ENCODE results near the gene CIDEB. TPM values are rescaled to one million over a fixed set of nuclear protein-coding genes. Genes with fewer than 3 reads are reported as not detected.

CIDEB gene
- total RNA-seq, 1 donor from 2014 or later, result 16.4 TPM

- Histone ChIP-seq H3K4me1 (peaks cover 70% of the 10 kb centered on the region), H3K27me3 (ENCODE audit: low read depth) (no peaks in the 10 kb centered on the region), H3K9me3 (no peaks in the 10 kb centered on the region), H3K27ac (peak overlapping the region; percentile 92), H3K36me3 (no peaks in the 10 kb centered on the region), H3K4me3 (peak overlapping the region; percentile 19)
- no peak for DNase-seq
- intact Hi-C loops (cut with DNase I), result no loop called here
- ATAC-seq, result no peak
- no peak for TF ChIP-seq CTCF (IDR thresholded peaks at IDR 0.05)
Observed at GRCh38 chr14:24315243-24315806, 7.5 kb upstream of the CIDEB start.

DNA sequence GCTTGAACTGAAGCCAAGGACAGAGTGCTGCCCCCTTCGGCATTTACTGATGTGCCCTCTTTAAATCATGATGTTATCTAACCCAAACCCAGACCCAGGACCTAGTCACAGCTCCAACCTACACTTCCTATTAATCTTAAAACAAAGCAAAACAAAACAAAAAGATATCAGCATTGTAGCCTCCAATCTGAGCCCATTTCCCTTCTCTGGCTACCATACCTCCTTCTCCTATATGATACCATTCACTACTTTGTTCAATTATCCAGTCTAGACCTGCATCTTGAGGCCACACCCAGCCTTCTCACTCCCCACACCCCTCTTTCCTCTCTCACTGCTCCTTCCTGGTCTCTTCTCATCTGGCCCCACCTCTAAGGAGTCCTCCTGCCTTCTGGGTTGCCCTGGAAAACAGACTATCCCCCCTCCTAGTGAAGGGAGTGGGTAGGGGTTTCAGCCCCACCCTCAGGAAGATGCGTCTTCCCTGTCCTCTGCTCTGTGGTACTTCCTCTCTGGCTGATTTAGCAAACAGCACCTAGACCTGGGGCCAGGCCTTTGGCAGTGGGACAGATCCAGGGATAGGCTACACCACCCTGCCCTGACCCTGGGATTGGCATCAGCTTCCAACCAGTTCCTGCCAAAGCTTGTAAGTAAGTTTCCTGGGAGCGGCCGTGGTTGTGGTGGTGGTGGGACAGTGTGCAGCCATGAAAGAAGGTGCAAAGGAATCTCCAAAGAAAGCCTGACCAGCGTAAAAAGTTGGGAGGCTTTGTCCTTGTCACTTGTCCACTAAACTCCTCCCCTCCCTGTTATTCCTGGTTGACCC, 6.8 kb upstream of the CIDEB start:
- Histone ChIP-seq H3K9me3 (no peaks in the 10 kb centered on the region), H3K27me3 (ENCODE audit: low read depth) (no peaks in the 10 kb centered on the region), H3K4me3 (no peak overlapping the region), H3K27ac (peak overlapping the region; percentile 92), H3K36me3 (no peaks in the 10 kb centered on the region), H3K4me1 (peaks cover 77% of the 10 kb centered on the region)
- no peak for TF ChIP-seq CTCF (IDR thresholded peaks at IDR 0.05)
- DNase-seq, result peak; percentile 53
- intact Hi-C loops (cut with DNase I), result no loop called here
- ATAC-seq, result no peak

DNA sequence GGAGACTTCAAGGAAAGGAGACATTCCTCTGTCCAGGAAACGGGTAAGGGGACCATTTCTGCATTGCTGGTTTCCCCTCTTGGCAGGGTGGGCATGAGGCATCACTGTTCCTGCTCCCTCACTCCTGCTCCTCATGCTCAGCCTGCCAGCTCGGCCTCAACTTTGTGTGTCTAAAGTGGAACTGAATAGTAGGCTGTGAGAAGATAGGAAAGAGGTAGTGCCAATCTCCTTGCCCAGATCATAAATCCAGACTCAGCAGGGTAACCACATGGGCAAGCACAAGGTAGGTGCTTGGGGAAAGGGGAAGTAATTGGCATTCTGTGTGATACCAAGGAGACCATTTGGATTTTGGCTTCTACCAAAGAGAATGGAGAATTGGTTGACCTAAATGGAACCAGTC, 6.1 kb upstream of the CIDEB start:
- peak overlapping the region; percentile 92 for H3K27ac ChIP-seq
- no peak overlapping the region for H3K4me3 ChIP-seq
- no peaks in the 10 kb centered on the region for H3K27me3 ChIP-seq (ENCODE audit: low read depth)
- H3K9me3 ChIP-seq, result no peaks in the 10 kb centered on the region
- DNase-seq (peak; percentile 50), ATAC-seq (no peak)
- peaks cover 80% of the 10 kb centered on the region for H3K4me1 ChIP-seq
- no peaks in the 10 kb centered on the region for H3K36me3 ChIP-seq
- TF ChIP-seq CTCF (IDR thresholded peaks at IDR 0.05), result no peak
- intact Hi-C loops (cut with DNase I), result no loop called here

DNA sequence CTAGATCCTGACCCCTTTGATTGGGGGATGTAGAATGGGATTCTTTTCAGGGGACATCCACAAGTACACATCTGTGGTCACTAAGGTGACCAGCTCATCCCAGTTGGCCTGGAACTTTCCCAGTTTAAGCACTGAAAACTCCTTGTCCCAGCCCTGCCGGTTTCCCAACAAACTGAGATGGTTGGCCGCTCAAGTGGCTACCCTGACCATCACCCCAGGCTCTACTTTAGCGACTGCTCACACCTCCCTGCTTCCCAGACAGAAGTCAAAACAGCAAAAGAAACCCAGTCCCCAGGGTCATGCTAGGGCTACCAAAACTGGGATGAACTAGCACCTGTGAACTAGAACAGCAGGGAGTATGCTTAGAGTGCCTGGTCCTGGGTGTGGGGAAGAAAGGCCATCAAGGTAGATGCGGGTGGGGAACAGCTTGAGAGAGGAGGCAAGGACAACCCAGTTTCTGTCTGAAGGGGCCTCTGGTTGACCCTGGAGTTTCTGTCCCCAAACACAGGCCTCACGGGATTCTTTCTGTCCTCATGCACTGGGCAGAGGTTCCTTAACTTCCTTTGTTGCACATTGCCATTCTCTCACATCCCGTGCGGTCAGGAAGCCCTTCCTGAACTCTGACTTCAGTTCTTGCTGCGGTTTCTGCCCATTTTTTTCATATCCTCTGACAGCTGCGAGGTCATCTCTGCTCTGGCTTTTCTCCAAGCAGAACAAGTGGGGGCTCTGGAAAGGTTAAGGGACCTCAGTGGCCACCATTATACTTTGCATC, 5.1 kb upstream of the CIDEB start:
- Histone ChIP-seq H3K27me3 (ENCODE audit: low read depth) (no peaks in the 10 kb centered on the region), H3K9me3 (no peaks in the 10 kb centered on the region), H3K4me3 (peak overlapping the region; percentile 73), H3K27ac (peak overlapping the region; percentile 92), H3K36me3 (no peaks in the 10 kb centered on the region), H3K4me1 (peaks cover 86% of the 10 kb centered on the region)
- peak; percentile 62 for DNase-seq
- intact Hi-C loops (cut with DNase I), result no loop called here
- no peak for ATAC-seq
- TF ChIP-seq CTCF (IDR thresholded peaks at IDR 0.05), result no peak

- H3K27ac ChIP-seq, result peak overlapping the region; percentile 92
- no peaks in the 10 kb centered on the region for H3K27me3 ChIP-seq (ENCODE audit: low read depth)
- ATAC-seq, result peak; percentile 2 to 4
- peak overlapping the region; percentile 73 for H3K4me3 ChIP-seq
- H3K4me1 ChIP-seq, result peaks cover 86% of the 10 kb centered on the region
- intact Hi-C loops (cut with DNase I), result no loop called here
- no peak for TF ChIP-seq CTCF (IDR thresholded peaks at IDR 0.05)
- H3K36me3 ChIP-seq, result peaks cover 7% of the 10 kb centered on the region
- no peaks in the 10 kb centered on the region for H3K9me3 ChIP-seq
- DNase-seq, result no peak
Observed at GRCh38 chr14:24311837-24312615, 4.2 kb upstream of the CIDEB start.
